Breast epithelium (tissue), 4 donors: Measurements from ENCODE around the gene DSCAM. TPM values are rescaled to one million over a fixed set of nuclear protein-coding genes. Genes with fewer than 3 reads are reported as not detected.
"Not testable (repeated sequence)": the region's sequence is repeated elsewhere in the genome, so short reads cannot be mapped to it uniquely, and the experiment has no call there.

Experiments
- DNase-seq, 2 donors: peaks; one replicate each; pipeline ENCODE4 v3.0.0-alpha.2; 2019; ENCODE audit warnings: low spot score in 2 of 2
- H3K27ac ChIP-seq, 2 donors: fragments of 200-600 bp; sonication (generic) in 1 of 2; one replicate each; pipeline ENCODE4 v1.5.1; 2016 to 2019; ENCODE audit warnings: mild to moderate bottlenecking in 1 of 2
- H3K27me3 ChIP-seq, 2 donors: fragments of 200-600 bp; sonication (generic) in 1 of 2; one replicate each; pipeline versions ENCODE4 v1.5.1 to v1.6.0; 2017 to 2019; ENCODE audit warnings: control low read depth in 1 of 2, mild to moderate bottlenecking in 1 of 2
- H3K36me3 ChIP-seq: fragments of 200-600 bp; one replicate; pipeline ENCODE4 v1.5.1; 2019
- H3K4me1 ChIP-seq, 2 donors: fragments of 200-600 bp; sonication (generic); one replicate each; pipeline ENCODE4 v1.5.1; 2016 to 2019; ENCODE audit warnings: control low read depth in 1 of 2
- H3K4me3 ChIP-seq, 3 donors: fragments of 200-600 bp; sonication (generic); 1 replicate in 2 of 3; 2 replicates in 1 of 3; pipeline ENCODE4 v1.5.1; 2016 to 2019; ENCODE audit warnings: mild to moderate bottlenecking in 3 of 3, moderate library complexity in 2 of 3
- H3K9me3 ChIP-seq, 2 donors: fragments of 200-600 bp; sonication (generic) in 1 of 2; one replicate each; pipeline ENCODE4 v1.5.1; 2016 to 2019; ENCODE audit warnings: control low read depth in 1 of 2
- CTCF ChIP-seq, 3 donors: fragments of 450-650 bp; IDR thresholded peaks; one replicate each; pipeline ENCODE4 v1.5.1; 2016 to 2017; ENCODE audit warnings: antibody characterized with exemption in 3 of 3, mild to moderate bottlenecking in 3 of 3, moderate library complexity in 3 of 3
- POLR2A ChIP-seq: fragments of 450-650 bp; IDR thresholded peaks from one replicate; pipeline ENCODE4 v1.6.1; 2016; ENCODE audit warnings: antibody characterized with exemption, mild to moderate bottlenecking, moderate library complexity
- POLR2AphosphoS5 ChIP-seq, 3 donors: sonication (generic); formaldehyde crosslinking; IDR thresholded peaks; one replicate each; pipeline ENCODE4 v1.6.1; 2017; ENCODE audit warnings: antibody characterized with exemption in 3 of 3
- intact Hi-C: fragments of 100-400 bp; cut with DNase I; formaldehyde crosslinking; loops from one replicate; pipeline ENCODE4 v1.15.1; 2023; ENCODE audit warnings: low total_unique reads
- total RNA-seq, 3 donors: library from RNA; depleted of rRNA; stranded (reverse); fragments of >200 nt; gene quantifications; one replicate each; pipeline ENCODE4 v1.1.0, GENCODE V29; 2016

Gene DSCAM
- total RNA-seq, 3 donors from 2014 or later, result 0.33 to 0.44 TPM; not detected in 1

GRCh38 chr21:40186045-40186444 lies 660.9 kb downstream of the DSCAM start:
- intact Hi-C loops, result no loop called here
- TF ChIP-seq POLR2A (no peak), CTCF (IDR thresholded peaks at IDR 0.05) (no peak), POLR2AphosphoS5 (IDR thresholded peaks at IDR 0.05) (no peak)
- no peak for DNase-seq
- no peaks in the 10 kb centered on the region for H3K9me3 ChIP-seq
- H3K4me3 ChIP-seq, result no peak overlapping the region
- H3K27ac ChIP-seq, result no peak overlapping the region
- no peaks in the 10 kb centered on the region for H3K27me3 ChIP-seq
- no peaks in the 10 kb centered on the region for H3K4me1 ChIP-seq
- H3K36me3 ChIP-seq, result no peaks in the 10 kb centered on the region

- TF ChIP-seq CTCF (IDR thresholded peaks at IDR 0.05) (no peak), POLR2AphosphoS5 (IDR thresholded peaks at IDR 0.05) (no peak), POLR2A (no peak)
- no peaks in the 10 kb centered on the region for H3K4me1 ChIP-seq
- DNase-seq, result no peak
- no peaks in the 10 kb centered on the region for H3K9me3 ChIP-seq
- H3K36me3 ChIP-seq, result no peaks in the 10 kb centered on the region
- H3K27ac ChIP-seq, result no peak overlapping the region
- intact Hi-C loops, result no loop called here
- no peak overlapping the region for H3K4me3 ChIP-seq
- H3K27me3 ChIP-seq, result no peaks in the 10 kb centered on the region
Measured at GRCh38 chr21:40185208-40185607, 661.8 kb downstream of the DSCAM start.

DNA sequence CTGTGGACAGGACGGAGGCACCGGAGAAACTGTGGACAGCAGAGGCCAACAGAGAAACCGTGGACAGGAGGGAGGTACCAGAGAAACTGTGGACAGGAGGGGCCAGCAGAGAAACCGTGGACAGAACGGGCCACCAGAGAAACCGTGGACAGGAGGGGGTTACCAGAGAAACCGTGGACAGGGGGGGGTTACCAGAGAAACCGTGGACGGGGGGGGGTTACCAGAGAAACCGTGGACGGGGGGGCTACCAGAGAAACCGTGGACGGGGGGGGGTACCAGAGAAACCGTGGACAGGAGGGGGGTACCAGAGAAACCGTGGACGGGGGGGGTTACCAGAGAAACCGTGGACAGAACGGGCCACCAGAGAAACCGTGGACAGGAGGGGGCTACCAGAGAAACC lies 664.5 kb downstream of the DSCAM start:
- H3K36me3 ChIP-seq, intact Hi-C loops, H3K4me1 ChIP-seq, H3K9me3 ChIP-seq, H3K27me3 ChIP-seq, H3K4me3 ChIP-seq, H3K27ac ChIP-seq, DNase-seq: not testable (repeated sequence)

- peaks cover 0 to 5% of the 10 kb centered on the region in 2 donors for H3K27me3 ChIP-seq
- no peak for TF ChIP-seq POLR2AphosphoS5 (IDR thresholded peaks at IDR 0.05)
- no peak for TF ChIP-seq POLR2A
- no peak for TF ChIP-seq CTCF (IDR thresholded peaks at IDR 0.05)
- H3K27ac ChIP-seq, result no peak overlapping the region
- H3K4me1 ChIP-seq, result no peaks in the 10 kb centered on the region
- H3K9me3 ChIP-seq, result no peaks in the 10 kb centered on the region
- intact Hi-C loops, result no loop called here
- DNase-seq, result peak in 1 of 2 donors; percentile 31
- no peaks in the 10 kb centered on the region for H3K36me3 ChIP-seq
- no peak overlapping the region for H3K4me3 ChIP-seq
Measured at GRCh38 chr21:40179166-40179565, 667.8 kb downstream of the DSCAM start.

DNA sequence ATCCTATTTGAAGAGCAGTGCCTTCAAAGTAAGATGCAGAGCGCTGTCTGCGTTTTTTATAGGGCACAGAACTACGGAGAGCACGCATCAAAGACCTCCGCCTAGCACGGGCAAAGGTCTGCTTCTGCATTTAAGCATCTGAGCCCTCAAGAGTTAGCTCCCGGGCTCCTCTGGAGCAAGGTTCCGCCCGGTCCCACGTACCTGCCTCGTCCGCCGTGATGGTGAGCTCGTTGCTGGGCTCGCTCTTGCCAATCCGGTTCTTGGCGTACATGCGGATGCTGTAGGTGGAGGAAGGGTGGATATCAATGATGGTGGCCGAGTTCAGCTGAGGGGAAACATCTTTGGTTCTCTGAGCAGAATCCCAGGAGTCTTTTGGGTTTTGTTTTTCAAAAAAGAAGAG lies 668.2 kb downstream of the DSCAM start:
- intact Hi-C loops, result loop anchor here (1.0 kb wide), 1 partner anchor 10 kb away; no protein-coding TSS in a partner anchor
- Histone ChIP-seq H3K4me1 (no peaks in the 10 kb centered on the region), H3K9me3 (no peaks in the 10 kb centered on the region), H3K36me3 (no peaks in the 10 kb centered on the region), H3K27me3 (peaks cover 0 to 5% of the 10 kb centered on the region in 2 donors), H3K4me3 (peak overlapping the region in 1 of 3 donors; percentile 11), H3K27ac (no peak overlapping the region)
- DNase-seq, result no peak
- no peak for TF ChIP-seq POLR2AphosphoS5 (IDR thresholded peaks at IDR 0.05)
- no peak for TF ChIP-seq POLR2A
- TF ChIP-seq CTCF (IDR thresholded peaks at IDR 0.05), result no peak

- intact Hi-C loops, result loop anchor here (1.0 kb wide), 1 partner anchor 10 kb away; no protein-coding TSS in a partner anchor
- TF ChIP-seq CTCF (IDR thresholded peaks at IDR 0.05) (no peak), POLR2A (no peak), POLR2AphosphoS5 (IDR thresholded peaks at IDR 0.05) (no peak)
- no peaks in the 10 kb centered on the region for H3K4me1 ChIP-seq
- H3K27me3 ChIP-seq, result peaks cover 0 to 5% of the 10 kb centered on the region in 2 donors
- no peaks in the 10 kb centered on the region for H3K9me3 ChIP-seq
- no peak overlapping the region for H3K27ac ChIP-seq
- DNase-seq, result no peak
- H3K36me3 ChIP-seq, result no peaks in the 10 kb centered on the region
- no peak overlapping the region for H3K4me3 ChIP-seq
Measured at GRCh38 chr21:40177979-40178378, 669.0 kb downstream of the DSCAM start.
